ENCODE results near the gene EPHB6.

Gene EPHB6

DNA sequence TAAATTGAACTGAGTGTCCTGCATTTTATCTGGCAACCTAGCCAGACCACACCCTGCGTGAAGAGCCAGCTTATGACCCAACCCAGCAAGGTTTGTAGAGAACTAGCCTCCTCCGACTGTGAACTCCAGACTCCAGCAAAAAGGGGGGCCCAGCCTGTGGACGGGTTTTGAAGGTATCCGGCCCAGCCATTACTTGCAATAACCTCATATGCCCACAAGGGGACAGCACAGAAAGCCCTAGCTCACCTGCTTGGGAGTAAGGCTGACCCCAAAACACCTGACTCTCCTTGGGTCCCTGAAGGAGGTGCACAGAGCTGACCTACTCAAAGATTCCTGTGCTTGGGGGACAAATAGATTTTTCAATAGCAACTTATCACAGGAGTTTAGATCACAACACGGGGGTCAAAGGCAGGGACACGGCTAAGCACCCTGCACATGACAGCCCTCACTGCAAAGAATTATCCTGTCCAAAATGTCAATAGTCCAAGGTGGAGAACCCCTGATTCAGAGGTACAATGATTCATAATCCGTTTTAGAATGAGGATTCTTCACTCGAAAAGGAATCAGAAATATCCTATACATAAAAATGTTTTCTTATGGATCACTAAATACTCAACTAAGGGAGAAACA, 26.1 kb downstream of the EPHB6 start:
- peak; percentile 61 for DNase-seq

DNA sequence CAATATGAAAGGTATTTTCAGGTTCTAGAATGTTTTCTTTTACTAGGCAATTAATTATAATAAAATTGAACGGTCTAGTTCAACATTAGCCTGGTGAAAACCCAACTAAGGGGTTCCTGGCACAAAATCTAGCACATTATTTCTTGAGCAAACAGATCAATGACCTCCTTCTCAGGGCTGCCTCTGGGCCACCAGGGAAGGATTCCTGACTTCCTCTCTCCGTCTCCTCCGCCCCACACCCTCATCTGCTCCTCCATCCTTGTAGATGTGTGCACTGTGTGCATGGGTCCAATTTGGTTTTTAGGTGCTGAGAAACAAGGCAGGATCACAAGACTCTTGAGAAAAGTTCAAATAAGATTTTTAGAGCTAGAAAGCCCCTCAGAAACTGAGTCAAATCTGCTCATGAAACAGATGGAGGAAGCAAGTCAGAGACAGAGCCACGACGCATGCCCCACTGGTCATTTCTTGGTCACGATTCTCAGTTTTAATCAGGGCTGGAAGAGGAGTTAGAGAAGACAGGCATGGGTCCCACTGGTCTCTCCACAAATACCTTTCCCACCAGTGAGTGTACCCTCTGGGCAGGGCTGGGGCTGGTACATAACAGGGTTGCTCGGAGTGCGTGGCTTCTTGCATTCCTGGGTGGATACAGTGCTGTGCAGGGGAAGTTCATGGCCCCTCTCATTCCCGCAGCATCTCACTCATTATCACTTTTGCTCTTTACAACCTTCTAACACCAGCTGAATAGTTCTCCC, 26.9 kb downstream of the EPHB6 start:
- DNase-seq: no peak

DNA sequence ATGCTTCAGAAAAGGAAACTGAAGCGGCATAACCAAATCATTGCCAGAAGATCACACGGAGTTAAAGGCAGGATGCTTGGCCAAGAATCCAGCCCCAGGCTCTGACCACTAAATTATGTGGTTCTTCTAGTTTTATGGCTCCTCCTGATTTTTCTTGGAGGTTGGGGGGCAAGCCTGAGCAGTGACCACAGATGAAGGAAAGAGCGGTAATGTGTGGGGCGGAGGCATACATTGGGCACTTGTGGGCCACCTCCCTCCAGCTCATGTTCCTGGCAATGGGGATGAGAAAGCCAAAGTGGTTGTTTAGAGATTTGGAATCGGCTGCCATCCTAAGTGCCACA, 27.4 kb downstream of the EPHB6 start:
- no peak for DNase-seq

DNA sequence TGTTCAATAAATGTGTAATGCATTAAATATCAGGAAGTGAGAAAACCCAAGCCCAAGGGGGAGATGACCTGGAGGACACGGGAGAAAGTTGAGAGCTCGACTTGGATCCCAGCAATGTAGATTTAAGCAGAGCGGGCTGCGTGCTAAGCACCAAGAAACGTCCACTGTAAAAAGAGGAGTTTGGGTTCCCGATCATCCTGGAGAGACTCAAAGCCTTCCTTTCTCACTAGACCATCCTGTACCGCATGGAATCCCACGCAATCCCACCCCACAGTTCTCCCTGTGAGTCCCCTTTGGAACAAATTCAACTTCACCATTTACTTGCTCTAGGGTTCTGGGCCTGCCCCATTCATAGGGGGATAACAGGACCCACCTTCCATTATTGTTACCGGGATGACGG, 28.3 kb downstream of the EPHB6 start:
- DNase-seq: no peak

DNA sequence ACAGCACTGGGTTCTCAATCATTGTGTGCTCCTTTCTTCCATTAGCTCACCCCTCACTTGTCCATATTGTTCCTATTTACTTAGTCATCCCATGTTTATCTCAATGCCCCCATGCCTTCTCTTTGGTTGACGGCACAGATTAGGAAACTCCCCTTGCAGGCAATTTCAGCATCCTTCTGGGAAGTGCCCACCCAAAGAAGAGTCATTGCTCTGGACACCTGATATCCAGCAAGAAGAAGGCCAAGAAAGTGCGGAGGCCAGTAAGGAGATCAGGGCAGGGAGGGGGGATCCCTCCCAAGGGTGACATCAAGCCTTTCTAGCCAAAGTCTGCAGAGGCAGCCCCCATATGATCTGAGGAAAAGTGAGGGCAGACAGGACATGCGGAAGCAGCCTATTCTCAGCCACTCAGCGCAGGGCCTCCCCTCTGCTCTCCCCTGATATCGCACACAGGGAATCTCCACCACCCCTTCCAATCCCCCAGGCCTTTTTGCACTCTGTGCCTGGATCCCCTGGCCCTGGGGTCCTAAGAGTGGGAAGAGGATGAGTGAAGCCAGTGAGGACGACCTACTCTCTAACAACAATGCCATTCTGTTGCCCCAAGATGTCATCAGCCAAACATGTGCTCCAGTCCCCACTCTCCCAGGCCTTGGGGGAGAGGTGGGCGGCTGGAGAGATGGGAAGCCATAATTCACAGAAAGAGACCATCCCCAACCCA, 28.9 kb downstream of the EPHB6 start:
- no peak for DNase-seq

DNA sequence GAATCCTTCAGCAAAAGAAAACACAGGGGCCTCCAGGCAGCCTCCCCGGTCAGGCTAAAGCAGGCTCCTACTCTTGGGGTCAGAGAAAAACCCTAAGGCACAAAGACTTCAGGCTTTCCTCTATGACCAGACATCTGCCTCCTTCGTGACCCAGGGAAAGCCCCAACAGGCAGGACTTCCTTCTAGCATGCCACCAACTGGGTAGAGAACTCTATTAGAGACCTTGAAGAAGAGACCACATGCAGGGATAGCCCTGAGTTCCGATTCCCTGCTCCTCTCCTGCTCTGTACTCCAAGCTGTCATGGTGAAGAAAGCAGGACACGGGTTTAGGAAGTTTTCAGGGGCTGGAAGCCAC, 29.4 kb downstream of the EPHB6 start:
- no peak for DNase-seq

DNA sequence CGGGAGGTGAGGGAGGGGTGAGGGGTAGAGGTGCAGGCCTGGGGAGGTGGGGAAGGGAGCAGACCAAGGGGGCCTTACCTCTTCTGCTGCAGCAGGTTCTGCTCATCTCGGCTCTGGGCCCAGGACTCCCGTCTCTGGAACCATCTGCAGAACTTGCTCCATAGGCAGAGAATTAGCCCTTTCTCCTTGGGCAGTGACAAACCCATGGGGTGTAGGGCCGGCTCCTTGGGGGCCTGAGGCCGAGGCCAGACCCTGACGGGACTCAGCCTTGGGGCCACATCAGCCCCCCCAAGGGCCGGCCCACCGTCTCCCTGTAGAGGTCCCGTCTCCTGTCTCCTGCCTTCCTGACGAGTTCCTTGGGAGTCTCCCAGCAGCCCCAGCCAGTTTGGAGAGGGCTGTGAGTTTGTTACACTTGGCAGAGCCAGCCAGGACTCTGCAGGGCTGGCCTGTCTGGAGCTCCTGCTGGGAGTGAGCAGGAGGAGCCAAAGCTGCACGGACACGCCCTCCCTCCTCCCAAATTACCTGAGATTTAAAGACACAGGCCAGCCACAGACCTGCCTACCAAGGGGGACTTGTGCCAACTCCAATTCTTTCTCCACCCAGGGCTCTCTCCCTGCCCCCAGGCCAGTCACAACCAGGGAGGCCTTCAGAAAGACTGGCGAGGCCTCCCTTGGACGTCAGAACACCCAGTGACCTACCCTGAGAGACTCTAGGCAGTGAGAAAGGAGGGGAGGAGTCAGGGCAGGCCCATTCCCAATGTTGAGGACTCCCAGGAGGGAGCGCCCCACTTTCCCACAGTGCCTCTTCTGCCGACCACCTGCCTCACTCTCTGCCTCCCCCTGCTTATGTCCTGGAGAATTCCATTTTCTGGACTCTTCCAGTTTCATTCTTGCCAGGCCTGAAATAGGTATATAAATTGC, 30.7 kb downstream of the EPHB6 start, which contains the start of gene TRPV6:
Gene TRPV6 (minus strand): TSS at position 435 of the 920 bp plus-strand sequence.
- no peak for DNase-seq

DNA sequence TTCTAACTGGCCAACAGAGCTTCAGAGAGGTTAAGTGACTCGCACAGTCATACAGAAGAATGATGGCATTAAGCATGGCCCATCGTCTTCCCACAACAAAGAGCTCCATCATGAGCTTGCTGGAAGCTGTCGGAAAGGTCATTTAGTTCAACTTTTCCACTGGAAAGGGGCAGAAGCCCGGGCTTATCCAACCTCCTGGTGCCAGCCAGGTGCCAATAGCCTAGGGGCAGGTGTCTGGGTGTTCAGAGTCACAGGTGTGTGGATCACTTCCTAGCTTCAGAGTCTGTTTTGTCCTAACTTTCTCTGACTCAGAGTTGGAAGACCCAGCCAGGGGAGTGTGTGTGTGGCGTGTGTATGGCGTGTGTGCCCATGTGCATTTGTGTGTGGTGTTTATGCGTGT, 32.0 kb downstream of the EPHB6 start:
- DNase-seq: no peak

DNA sequence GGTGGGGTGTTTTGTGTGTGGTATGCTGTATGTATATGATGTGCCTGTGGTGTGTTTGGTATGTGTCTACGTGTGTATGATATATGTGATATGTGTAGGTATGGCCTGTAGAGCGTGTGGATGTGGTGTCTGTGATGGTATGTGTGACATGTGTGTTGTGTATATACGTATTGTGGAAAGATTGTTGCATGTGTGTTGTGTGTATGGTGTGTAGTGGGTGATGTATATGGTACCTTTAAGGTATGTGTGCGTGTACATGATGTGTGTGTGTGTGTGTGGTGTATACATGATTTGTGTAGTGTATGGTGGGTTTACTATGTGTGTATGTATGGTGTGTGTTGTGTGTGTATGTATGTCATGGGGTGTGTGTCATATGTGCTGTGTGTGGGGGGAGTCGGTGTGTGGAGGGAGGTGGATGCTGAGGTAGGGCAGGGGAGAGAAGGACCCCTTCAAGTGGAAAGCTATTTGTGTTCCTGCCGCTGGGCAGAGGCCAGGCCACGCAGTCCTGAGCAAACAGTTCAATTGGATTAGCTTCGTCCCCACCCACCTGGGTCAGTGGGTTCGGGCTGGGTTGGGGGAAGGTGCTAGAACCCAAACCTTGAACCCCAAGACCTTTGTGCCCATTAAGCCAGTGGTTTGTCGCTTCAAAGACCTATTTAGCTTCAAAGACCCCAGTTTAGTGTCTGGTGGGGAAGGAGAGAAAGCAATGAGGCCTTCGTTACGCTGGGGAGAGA, 32.6 kb downstream of the EPHB6 start:
- DNase-seq: no peak

DNA sequence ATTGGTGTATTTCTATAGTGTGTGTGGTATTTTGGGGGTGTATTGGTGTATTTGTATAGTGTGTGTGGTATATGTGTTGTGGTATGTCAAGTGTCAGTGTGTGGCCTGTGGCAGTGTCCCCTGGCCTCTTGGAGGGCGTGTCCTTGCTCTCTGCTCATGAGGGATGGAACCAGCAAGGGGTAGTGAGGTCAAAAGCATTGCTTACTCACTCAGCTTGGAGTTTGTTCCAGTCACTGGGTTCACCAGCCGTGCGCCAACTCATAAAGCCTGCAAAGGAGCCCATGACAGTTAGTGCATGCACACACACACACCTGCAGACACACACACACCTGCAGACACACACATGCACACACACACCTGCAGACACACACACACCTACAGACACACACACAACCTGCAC, 34.9 kb downstream of the EPHB6 start:
- no peak for DNase-seq

DNA sequence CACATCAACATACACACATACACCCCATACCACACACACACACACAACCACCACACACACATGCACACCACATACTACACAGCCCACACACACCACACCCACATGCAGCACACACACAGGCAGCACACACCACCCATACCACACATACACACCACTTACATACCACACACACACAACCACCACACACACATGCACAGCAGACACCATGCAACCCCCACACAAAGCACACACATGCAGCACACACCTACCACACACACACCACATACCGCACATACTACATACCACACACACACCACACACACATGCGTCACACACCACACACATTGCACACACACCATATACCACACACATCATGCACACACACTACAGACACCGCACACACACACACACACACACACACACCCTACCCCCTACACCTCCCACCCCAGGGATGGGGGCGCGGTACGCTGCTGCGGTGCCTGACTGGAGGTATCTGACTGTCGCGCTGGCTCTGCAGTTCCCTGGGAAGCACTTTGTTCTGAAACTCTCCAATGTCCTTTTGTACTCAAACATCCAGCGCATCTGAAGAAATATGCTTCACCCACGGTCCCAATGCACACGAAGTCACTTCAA, 36.1 kb downstream of the EPHB6 start:
- DNase-seq: no peak

DNA sequence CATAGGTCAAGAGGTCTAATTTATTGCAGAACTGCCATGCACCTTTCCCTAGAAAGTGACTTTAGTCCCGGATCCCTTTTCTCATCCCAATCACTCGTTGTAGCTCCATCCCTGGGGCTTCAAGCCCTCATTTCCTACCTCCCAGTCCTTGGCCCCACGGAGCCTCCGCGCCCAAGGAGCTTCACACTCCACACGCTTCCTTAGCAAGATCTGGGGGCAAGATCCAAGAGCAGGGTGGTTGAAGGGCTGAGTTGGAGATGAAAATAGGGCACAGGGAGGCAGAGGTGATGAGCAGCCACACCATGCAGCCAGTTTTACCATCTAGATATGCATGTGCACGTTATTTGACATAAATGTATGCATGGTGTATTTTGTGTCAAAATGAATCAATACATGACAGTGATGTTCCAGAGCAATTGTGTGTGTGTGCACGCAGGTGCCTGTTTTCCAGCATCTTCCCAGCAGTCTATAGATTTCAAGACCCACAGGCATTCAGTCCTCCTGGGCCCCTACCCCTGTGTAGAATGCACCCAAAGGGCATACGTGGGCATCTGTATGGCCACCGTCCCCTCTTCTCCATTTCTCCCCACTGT, 36.7 kb downstream of the EPHB6 start:
- DNase-seq: no peak

DNA sequence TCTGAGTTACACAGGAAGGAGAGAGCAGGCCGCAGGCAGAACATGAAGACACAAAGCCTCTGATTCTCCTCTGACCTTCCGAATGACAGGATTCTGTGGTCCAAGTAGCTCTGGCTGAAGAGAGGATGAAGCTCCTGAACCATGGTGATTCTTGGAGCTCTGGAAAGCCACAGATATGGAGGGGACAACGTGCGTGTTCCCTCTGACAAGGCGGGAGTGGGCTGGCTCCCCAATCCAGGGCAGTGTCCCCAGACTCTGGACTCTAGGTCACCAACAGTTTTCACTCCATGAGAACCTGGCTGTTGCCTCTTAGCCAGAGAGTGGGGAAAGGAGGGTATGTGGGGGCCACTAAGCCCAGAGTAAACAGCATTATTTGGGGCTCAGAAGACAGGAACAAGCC, 38.1 kb downstream of the EPHB6 start:
- DNase-seq: no peak

DNA sequence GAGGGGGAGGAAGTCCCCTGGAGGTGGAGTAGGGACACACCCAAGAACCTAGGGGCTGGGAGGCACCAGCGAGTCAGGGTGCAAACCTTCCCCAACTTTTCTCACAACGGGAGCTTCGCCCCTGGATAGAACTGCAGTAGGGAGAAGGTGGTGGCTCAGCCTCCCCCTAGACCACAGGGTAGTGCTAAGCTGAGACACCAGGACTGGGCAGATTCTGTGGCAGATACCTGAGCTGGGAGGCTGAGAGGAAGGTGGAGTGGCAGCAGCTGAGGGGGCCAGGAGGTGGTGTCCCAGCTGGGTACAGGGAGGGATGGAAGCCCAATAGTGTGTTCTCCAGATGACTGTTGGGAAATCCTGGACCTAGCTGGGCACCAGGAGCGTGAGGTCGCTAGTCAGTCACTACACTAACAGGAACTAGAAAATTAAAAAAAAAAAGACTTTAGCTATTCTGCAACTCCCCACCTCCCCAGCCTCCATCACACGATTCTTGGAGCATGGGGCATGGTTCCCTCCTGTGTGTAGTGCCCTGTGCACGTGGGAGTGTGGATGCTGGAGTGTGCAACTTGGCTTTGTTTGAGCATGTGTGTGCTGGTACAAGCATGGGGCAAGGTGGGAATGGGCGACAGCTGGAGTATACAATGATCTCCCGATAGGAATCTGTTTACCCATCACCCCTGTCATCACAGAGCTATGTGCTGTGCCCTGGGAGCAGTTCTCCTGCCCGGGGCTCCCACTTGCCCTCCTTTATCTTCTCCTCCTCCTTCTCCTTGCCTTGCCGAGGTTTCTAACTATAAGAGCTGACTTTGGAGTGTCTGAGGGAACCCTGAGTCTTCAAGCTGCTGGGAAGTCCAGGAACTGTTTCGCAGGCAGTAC, 39.5 kb downstream of the EPHB6 start:
- DNase-seq: no peak

DNA sequence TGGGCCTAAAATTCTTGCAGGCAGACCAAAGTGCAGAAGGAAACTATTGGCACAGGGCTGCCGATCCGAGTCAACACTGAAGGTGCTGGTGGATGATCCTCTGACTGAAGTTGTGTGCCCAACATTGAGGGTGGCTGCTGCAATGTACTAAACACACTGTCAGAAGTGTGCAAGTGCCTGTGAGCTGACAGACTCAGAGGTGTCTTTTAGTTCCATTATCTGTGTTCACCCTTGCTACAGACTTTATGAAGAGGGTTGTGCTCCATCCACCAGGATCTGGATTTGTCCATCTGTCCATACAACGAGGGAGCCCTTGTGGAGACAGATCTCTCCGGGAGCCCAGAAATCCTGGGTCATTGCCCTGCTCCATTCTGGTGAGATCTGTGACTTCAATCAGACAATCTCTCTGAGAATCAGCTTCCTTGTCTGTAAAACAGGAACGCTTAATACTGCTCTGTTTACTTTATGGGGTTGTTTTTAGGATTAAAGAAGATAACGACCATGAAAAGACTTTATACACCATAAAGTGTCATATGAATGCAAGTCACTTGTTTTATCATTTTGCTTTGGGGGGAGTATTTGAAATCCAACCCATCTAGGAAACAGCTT, 40.2 kb downstream of the EPHB6 start:
- no peak for DNase-seq

DNA sequence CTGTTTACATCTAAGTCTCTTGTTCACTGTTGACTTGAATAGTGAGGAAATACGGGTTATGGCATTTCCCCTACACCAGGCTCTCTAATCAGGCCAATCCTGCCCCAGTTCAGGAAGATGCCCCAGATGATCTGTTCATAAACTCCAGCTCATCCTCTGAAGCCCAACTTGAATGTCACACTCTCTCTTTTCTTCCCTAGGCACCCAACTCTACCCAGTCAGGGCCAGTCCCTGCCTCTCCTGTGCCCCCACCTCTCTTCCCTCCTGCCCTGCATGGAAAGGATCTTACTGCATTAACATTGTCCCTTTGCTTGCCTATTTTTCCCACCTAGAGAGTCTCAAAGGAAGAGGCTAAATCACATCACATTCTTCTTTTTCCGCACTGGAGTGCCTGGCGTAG, 41.3 kb downstream of the EPHB6 start:
- no peak for DNase-seq

DNA sequence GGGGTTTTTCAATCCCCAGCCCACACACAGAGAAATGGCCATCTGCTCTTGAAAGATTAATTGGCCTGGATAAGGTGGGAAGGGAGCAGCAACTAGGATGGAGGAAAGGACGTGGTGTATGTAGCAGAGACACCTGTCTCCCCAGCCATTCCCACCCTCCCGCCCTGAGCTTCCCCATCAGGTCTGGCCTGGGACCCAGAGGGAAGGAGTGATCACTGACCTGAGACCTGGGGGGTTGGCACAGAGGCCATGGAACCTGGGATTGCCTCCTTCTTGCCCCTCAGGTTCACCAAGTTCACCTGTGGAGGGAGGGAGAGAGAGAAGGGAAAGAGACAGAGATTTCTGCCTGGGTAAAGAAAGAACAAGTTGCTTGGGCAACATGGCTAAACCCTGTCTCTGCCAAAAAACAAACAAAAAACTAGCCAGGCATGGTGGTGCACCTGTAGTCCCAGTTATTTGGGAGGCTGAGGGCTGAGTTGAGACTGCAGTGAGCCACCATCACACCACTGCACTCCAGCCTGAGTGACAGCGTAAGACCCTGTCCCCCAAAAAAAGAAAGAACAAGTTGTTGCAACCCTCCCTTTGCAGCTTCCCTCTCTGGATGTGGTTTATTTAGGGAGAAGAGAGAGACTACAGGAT, 42.0 kb downstream of the EPHB6 start:
- no peak for DNase-seq

DNA sequence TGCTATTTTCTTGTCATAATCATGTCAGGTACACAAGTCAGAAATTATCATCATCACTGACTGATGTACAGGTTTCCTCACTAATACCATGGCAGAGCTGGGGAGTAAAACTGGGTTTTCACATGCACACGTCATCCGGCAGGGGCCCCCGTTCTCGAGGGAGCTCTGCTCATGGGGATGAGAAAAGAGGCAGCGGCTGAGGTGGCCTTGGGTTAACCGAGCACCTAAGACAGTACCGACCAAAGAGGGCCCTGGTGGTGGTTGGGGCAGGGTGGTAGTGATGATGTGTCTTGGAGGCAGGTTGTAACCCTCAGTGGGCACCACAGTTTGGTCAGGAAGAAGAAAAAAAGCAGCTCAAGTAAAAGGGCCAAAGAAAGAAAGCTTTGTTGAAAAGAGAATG, 42.8 kb downstream of the EPHB6 start:
- no peak for DNase-seq

DNA sequence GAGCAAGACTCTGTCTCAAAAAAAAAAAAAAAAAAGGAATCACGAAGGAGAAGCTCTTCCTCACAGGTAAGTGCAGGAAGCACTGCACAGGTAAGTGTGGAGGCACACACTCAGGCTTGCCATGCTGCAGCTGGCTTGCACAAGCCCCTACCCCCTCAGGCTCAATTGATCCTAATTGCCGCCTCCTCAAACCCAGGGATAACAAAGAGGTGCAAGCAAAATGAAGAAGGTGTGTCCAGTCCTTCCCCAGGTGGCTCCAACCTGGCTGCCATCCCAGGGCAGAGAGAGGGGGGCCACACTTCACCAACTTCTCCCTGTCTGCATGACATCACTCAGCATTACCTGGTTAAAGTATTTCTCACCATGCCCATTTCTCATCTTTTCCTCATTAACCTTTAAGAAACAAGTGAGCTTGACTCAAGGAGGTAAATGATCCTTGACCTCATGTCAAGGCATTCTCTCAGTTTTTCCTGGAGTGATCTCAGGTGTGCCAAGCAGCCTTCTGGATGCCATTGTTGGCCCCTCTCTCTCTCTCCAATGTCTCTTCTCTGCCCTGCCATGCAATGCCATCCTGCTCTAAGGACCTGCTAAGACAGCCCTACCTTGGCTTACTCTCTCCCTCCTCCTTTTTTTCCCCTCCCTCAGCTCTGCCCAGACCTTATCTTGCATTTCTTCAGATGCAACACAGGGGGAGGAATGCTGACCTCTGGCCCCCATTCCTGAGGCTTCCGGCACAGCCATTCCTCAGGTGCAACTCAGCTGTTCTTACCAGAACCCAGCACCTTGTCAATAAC, 43.7 kb downstream of the EPHB6 start:
- no peak for DNase-seq
